NCI-H2029 (cell line): Measurements from ENCODE around the gene DEAF1.

ENCODE experiments used
- DNase-seq: peaks from one replicate; lab custom pipeline; 2025; lab: John Stamatoyannopoulos, UW

DEAF1 gene

DNA sequence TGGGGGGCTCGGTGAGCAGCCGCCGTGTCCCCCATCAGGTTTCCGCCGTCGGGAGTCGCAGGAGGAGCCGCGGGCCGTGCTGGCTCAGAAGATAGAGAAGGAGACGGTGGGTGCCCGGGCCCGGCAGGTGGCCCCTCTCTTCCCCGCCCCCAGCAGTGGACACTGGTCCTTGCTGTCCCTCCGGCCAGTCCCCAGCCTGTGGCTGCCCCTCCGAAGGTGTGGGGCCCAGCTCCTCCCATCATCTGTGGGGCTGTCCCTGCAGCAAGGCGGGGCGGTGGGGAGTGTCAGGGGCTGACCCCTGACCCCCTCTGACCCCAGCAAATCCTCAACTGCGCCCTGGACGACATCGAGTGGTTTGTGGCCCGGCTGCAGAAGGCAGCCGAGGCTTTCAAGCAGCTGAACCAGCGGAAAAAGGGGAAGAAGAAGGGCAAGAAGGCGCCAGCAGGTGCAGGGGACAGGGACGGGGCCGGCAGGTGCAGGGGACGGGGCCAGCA lies 26.3 kb upstream of the DEAF1 start:
- DNase-seq, result no peak

DNA sequence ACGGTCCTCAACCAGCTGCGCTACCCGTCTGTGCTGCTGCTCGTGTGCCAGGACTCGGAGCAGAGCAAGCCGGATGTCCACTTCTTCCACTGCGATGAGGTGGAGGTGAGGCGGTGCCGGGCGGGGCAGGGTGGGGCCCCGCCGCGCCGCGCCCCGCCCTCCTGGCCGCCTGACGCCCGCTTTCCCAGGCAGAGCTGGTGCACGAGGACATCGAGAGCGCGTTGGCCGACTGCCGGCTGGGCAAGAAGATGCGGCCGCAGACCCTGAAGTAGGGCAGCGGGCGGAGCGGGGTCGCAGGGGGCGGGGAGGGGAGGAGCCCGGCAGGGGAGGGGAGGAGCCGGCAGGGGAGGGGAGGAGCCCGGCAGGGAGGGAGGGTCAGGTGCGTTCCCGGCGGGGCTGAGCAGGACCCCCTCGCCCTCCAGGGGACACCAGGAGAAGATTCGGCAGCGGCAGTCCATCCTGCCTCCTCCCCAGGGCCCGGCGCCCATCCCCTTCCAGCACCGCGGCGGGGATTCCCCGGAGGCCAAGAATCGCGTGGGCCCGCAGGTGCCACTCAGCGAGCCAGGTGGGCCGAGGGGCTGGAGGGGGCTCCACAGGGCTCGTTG lies 25.7 kb upstream of the DEAF1 start:
- peak; percentile 68 for DNase-seq

DNA sequence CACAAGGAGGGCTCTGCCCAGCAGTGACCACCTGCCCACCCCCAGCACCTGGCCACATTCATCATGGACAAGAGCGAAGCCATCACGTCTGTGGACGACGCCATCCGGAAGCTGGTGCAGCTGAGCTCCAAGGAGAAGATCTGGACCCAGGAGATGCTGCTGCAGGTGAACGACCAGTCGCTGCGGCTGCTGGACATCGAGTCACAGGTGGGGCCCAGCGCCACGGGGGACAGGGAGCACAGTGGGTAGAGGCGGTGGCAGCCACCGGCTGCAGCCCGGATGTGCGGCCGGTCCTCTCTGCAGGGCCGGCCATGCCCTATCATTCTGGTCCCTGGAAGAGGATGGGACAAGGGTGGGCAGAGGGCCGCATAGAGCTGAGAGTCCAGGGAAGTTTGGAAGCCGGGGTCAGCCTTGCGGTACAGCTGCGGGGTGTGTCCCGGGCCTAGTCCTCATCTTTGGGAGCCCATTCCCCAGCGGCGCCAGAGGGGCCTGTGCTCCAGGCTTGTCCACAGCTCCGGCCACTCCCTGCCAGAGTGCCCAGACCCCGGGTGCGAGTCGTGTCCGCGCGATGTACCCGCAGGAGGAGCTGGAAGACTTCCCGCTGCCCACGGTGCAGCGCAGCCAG lies 25.1 kb upstream of the DEAF1 start:
- no peak for DNase-seq

DNA sequence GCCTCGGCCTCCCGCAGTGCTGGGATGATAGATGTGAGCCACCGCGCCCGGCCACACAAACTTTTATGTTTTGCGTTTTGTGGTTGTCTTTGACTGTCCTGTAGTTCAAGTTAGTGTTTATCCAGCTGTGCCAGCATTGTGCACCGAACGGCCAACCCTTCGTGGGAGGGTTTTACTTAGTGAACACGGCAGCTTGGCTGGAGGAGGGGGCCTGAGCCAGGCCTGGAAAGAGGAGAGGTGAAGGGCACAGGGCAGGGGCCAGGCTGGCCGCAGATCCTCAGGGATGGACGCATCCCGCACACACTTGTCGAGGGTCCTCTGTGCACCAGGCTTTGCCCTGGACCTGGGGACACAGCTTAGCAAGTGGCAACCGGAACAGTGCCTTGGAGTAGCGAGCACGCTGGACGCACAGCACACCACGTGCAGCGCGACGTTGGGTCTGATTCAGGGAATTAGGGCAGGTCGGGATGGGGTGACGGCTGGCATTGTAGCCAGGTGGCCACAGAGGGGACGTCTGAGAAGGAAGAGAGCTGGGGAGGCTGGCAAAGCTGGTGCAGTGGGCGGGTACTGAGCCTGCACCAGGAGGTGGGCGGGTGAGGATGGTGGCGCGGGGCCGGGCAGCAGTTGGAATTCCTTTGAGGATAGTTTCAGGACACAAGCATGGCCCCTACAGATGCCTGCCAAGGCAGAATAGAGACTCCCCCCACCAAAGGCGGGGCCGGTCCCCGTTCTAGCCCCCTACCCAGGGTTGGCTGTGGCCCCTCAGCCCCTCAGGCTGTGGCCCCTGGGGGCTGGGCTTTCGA lies 24.4 kb upstream of the DEAF1 start:
- DNase-seq, result no peak

DNA sequence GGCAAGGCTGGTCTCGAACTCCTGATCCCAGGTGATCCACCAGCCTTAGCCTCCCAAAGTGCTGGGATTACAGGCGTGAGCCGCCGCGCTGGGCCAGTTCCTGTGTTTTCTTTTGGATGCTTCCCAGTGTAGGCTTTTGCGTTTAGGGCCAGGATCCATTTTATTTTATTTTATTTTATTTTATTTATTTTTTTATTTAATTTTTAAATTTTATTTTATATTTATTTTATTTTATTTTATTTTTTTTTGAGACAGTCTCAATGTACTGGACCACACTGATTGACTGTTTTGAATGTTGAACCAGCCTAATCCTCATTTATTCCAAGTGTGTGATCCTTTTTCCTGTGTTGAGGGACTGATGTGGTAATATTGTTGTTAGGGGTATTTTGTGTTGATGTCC lies 19.4 kb upstream of the DEAF1 start:
- DNase-seq, result no peak

DNA sequence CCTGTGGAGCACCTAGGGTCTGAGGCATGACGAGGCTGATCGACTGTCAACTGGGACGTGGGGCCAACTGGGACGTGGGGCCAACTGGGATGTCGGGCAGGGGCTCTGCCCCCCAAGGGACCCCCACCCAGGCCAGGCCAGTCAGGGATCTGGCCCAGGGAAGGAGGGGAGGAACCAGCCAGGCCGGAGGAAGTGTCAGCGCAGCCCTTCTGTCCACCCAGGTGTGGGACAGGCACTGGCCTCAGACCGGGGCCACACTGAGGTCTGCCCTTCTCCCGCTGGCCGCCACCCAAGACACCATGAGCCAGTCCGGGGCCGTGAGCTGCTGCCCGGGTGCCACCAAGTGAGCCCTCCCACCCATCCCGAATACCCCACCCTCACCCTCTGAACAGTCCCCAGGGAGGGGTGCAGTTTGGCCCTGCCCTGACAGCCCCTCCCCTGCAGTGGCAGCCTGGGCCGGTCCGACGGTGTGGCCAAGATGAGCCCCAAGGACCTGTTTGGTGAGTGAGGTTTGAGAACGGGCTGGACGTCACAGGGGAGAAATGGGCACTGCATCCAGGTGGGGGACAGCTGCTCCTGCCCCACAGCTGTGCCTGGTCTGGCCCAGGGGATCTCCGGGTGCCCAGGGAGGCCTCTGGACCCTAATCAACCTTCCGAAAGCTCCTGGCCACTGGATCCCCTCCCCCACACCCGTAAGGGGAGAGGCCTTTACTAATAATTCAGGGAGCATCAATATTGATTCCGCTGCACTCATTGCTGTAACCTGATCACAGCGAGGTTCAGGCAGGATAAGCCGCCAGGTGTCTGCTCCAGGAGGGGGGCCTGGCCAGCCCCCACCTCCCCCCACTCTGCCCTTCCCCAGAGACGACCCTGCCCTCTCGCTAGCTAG lies 14.3 kb upstream of the DEAF1 start:
- no peak for DNase-seq

DNA sequence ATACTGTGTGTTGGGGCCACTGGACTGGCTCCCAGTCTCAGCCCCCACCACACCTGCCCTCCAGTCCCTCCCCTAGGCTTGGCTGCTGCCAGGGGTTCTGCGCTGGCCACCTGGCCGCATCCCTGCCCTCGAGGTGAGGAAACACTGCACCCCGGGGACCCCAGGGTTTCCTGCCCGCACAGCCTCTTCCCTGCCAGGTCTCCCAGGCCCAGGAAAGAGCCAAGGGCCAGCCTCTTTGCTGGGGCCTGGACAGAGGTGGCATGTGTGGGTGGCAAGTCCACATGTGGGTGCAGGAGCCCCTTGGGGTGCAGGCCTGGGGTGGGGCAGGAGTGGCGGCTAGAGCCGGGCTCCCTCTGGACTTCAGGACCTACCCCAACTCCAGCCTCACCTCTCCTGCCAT lies 13.5 kb upstream of the DEAF1 start:
- DNase-seq, result no peak

DNA sequence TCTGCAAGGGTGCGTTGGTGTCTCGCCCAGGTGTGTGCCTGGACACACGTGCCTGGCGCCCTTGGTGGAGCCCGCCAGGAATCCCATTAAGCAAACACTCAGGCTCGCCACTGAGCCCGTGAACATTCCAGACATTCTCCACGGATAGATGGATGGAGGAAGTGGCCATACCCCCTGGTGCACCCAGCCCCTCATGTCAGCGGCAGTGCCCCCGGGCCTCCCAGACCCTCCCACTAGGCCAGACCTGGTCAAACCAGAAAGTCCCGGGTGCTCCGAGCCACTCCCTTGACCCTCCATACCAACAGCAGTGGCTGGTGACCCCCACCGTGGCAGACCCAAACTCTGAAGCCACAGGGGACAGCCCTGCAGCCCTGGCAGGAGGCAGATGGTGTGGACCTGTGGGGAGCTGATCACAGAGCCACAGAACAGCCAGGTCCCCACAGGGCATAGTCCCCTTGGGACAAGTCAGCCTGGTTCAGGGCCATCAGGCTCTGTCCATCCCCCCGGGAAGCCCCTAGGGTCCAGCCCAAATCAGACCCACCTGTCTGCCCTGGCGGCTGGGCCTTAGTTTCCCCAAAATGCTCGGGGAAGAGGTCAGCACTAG lies 12.9 kb upstream of the DEAF1 start:
- no peak for DNase-seq

DNA sequence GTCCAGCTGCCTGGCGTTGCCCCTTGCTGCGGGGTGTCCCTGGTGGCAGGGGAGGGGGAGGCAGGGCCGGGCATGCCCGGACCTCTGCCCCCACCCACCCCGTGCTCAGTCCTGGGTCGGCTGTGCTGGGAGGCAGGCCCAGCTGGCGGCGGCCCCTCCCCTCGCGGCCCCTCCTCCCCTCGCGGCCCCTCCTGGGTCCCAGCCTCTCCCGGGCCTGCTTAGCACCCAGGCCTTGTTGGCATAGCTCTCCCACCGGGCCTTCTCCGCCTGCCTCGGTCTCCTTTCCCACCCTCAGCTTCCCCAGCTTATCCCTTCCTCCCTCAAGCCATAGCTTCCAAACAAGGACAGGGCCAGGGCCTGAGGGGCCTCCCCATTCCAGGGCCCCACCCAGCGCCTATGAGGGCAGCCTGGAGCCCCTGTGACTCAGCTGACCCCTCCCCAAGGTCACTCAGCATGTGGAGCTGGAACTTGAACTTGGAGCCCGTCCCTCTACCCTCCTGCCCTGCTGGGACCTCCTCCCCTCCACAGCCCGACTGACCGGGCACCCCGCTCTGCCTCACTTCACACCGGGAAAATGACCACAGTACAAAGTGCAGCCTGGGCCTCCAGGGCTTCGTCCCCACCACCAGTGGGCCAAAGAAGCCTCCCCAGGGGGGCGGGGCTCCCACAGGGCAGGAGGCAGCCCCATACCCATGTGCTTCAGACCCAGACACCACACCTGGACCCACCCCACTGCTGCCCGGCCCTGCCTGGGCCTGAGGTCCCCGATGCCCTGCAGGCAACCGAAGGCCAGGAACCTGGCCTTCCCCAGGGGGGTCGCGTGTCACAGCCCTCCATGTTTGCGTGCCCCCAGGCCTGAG lies 12.2 kb upstream of the DEAF1 start:
- DNase-seq, result no peak

DNA sequence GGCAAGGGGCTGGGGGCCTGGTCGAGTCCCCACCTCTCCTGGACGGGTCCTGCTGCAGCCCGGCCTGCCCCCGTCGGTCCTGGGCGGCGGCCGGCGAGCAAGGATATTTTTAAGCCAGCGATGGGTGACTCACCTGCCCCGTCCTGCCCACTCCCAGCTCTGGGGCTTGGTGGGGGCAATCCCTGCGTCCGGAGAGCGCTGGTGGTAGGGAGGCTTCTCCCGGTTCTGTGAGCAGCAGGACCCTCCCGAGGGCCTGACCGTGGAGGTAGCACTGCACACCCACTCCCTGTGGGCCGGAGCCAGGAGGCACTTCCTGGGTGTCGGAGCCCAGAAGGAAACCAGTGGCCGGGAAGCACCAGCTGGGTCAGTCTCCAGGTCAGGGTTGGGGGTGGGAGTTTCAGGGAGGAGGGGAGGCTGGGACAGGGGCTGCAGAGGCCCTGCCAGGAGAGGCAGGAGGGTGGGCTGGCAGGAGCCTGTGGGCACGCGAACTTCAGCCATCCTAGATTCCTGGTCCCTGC lies 11.5 kb upstream of the DEAF1 start:
- DNase-seq, result no peak

DNA sequence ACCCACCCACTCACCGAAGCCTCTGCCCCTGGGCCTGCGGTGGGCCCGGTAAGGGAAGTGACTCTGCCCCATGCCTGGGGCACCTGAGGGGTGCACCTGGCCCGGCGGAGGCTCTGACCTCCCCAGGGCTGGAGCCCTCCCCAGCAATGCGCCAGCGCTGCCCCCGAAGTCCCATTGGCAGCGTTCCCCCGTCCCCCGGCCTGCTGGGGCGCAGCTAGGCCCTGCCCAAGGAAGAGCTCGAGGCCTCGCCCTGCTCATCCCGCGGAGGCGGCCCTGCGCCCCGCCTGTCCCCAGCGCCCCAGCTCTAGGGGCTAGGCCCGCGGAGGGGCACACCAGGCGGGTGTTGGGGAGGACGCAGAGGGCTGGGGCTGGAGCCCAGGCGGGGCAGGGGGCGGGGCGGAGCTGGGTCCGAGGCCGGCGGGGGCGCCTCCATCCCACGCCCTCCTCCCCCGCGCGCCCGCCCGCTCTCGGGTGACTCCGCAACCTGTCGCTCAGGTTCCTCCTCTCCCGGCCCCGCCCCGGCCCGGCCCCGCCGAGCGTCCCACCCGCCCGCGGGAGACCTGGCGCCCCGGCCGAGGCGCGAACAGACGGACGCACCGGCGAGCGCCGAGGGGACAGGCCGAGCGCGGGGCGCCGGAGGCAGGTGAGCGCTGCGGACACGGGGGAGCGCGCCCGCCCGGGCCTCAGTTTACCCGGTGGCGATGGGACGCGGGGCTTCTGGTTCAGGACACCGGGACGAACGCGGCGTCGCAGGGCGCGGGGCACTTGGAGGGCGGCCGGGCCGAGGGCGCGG lies 10.8 kb upstream of the DEAF1 start, which contains the start of gene EPS8L2:
TSS of gene EPS8L2 (plus strand) at position 586 of the 793 bp plus-strand sequence. CDS start 3,177 bp downstream, outside the sequence.
- peak; percentile 29 for DNase-seq

DNA sequence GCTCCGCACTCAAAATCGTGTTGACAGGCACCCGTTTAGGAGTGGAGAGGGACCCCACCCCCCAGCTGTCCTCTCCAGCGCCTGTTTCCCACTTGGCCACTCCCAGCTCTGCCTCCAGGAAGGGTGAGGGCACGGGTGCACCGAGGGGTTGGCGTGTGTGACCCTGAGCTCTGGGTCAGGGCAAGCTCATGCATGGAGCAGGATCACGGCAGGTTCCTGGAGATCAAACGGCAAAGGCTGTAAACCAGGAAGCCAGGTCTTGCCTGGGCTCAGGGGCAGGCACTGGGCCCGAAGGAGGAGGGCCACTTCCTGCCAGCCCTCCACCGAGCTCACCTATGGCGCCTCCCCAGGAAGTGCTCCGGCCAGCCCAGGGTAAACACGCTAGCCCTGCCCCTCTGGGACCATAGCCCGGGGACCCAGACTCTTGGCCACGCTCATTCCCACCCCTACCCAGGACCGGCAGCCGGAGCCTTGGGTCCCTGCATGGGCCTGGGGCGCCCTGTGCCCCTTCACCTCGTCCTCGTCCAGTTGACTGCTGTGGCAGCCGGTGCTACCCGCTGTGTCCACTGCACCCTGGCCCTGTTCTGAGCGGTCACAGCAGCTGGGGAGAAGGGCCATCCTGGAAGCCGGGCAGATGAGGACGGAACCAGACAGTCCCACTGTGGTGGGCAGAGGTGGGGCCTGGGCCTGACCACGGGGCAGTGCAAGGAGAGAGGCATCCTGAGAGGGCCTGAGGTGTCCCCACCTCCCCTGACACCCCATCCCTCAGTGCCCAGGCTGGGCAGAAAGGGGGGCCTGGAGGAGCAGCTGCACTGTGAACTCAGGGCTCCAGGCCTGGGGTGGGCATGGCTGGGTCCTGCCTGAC lies 10.0 kb upstream of the DEAF1 start:
- peak; percentile 83 for DNase-seq

DNA sequence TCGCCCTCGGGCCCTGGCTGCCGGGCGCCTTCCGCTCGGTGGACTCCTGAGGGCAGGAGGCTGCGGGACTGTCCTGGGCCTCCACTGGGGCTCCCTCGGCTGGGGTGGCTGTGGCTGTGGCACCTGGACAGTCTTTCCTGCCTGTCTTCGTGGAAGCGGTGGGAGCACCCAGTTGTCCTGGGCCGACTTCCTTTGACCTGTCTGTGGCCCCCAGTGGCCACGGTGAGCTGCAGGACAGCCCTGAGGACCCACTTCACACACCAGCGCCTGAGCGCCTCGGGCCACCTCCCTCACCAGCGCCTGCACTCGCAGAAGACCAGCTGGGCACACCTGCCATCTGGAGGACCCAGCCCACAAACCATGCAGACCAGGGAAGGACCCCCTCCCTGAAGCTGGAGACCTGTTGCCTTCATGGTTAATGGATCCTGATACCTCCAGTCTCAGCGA lies 9.2 kb upstream of the DEAF1 start:
- DNase-seq, result no peak

DNA sequence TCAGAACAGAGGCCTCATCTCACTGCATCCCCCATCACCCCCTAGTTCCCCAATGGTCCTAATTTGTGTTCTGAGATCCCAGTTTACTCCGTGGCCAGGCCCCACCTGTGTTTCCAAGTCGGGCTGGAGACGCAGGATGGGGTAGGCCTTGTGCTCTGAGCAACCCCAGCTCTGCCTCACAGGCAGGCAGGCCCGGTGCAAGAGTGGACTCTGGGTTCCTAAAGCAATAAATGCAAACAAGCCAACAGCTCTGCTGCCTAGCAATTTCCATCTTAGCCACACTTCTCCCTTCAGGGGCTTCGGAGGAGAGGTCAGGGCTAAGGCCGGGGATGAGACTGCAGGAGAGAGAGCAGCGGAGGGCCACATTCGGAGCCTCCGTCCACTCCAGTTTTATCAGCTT lies 8.5 kb upstream of the DEAF1 start:
- DNase-seq, result no peak

DNA sequence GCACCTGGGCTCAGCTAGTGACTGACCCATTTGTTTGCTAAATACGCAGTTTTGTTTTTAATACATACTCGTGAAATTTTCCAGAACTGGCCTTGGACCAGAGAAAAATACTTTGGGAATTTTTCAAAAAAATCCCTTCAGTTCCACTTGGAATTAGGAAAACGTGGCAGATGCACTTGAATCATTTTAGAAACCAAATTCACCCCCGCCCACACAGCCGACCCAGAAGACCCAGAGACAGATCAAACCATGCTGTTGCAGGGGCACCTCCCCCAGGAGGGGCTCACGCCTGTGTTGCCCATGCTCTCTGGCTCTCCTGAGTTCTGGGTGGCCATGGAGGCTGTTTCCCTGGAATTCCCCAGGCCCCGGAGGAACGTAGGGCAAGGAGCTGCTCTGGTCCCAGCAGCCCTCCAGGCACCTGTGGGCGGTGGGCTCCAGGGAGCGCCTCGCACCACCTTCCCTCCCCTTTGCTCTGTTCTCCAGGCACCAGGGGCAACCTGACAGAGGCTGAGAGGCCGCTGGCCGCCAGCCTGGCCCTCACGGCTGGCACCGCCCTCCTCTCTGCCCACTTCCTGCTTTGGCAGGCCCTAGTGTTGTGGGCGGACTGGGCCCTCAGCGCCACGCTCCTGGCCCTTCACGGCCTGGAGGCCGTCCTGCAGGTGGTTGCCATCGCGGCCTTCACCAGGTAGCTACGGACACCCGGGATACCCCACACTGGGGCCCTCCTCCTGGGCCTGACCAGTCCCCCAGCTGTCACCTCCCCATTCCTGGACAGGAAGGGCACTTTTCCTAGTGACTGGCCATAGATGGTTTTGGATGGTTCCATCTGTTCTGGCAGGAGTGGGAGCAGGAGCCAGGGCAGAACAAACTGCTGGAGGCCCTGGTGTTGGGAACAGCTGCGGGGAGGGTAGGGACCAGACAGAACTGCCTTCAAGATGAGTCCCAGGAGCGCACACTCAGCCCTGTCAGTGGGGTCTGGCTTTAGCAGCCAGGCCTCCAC lies 7.7 kb upstream of the DEAF1 start:
- DNase-seq, result peak; percentile 70

DNA sequence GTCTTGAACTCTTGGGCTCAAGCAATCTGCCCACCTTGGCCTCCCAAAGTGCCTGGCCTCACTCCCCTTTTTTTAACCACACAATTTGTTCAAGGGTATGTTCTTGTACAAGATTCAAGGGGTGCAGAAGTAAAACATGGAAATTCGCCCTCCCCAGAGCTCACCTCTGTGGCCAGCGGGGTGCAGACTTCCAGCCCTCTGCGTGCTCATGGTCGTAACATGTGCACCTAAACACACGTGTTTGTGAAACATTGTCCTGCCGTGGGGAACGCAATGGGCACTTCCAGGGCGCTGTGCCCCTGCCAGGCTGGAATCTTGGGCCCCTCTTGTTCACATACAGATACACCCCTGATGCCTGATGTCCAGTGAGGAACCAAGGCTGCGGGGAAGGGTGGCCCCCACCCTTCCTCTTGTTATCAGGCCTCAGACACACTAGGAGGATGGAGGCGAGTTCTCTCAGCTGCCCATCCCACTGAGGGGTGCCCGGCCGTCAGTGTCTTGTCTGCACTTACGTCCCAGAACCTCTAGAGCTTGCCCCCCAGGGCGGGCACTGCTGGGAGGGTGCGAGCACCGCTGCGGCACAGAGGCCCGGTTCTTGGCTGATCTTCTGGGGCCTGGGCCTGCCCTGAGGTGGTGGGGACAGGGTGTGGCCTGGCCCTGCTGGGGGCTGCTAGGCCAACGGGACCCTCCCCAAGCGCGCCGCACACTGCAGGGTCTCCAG lies 6.9 kb upstream of the DEAF1 start:
- DNase-seq, result no peak

DNA sequence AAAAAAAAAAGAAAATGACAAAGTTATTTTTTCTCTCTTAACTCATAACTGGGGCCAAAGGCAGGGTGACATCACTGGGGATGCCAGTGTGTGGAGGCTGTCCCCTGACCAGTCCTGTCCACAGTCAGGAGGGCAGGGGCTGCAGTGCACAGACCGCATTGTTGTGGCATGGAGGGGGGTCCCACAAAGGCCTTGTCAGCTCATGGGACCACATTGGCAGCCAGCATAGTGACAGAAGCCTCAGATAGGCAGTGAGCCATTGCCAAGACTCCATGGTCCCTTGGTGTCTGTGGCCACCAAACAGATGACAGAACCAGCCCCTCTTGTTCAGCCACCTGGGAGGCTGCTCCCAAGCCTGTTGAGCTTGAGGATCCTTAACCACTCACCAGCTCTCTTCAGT lies 4.7 kb upstream of the DEAF1 start:
- DNase-seq, result no peak
